HG02763 (cell line): Measurements from ENCODE around the gene SNAPC4.
"Not testable (repeated sequence)": the region's sequence is repeated elsewhere in the genome, so short reads cannot be mapped to it uniquely, and the experiment has no call there.

Experiments
- ATAC-seq: cut with Tn5 transposase; IDR thresholded peaks from one replicate; pipeline ENCODE4 v1.9.1; 2021; ENCODE audit warnings: mild to moderate bottlenecking, moderate library complexity; ENCODE audit not compliant: unreplicated experiment

SNAPC4 gene

GRCh38 chr9:136410500-136411287 lies 10.7 kb upstream of the SNAPC4 start, which contains the start of the genes ENTR1 and PMPCA:
Gene ENTR1 (minus strand): TSS chr9:136410614. CDS start chr9:136410397, 217 bp downstream.
Gene PMPCA (plus strand): TSS chr9:136410658. CDS start chr9:136410669, 11 bp downstream.
- peak; percentile 81 for ATAC-seq

GRCh38 chr9:136409557-136410455 lies 9.8 kb upstream of the SNAPC4 start:
- ATAC-seq = peak; percentile 10

- no peak for ATAC-seq
Measured at GRCh38 chr9:136407911-136408310, 7.9 kb upstream of the SNAPC4 start.

GRCh38 chr9:136407061-136407460 lies 7.1 kb upstream of the SNAPC4 start:
- ATAC-seq = not testable (repeated sequence)

- not testable (repeated sequence) for ATAC-seq
Measured at GRCh38 chr9:136405904-136406303, 5.9 kb upstream of the SNAPC4 start.

GRCh38 chr9:136405481-136405880 lies 5.5 kb upstream of the SNAPC4 start:
- no peak for ATAC-seq

GRCh38 chr9:136404801-136405136 lies 4.8 kb upstream of the SNAPC4 start:
- ATAC-seq = no peak

- ATAC-seq = no peak
Measured at GRCh38 chr9:136403915-136404800, 4.2 kb upstream of the SNAPC4 start.

GRCh38 chr9:136403538-136403914 lies 3.6 kb upstream of the SNAPC4 start:
- no peak for ATAC-seq

GRCh38 chr9:136402067-136402466 lies 2.1 kb upstream of the SNAPC4 start:
- ATAC-seq = no peak

GRCh38 chr9:136401173-136401922 lies 1.4 kb upstream of the SNAPC4 start:
- ATAC-seq = no peak

GRCh38 chr9:136399176-136400037 lies 563 bp downstream of the SNAPC4 start:
- peak; percentile 21 for ATAC-seq

- ATAC-seq = no peak
Measured at GRCh38 chr9:136398286-136398685, 1.7 kb downstream of the SNAPC4 start.

GRCh38 chr9:136397643-136398042 lies 2.3 kb downstream of the SNAPC4 start:
- no peak for ATAC-seq

- ATAC-seq = no peak
Measured at GRCh38 chr9:136396219-136396515, 3.8 kb downstream of the SNAPC4 start.

GRCh38 chr9:136395345-136396218 lies 4.4 kb downstream of the SNAPC4 start:
- ATAC-seq = no peak

- no peak for ATAC-seq
Measured at GRCh38 chr9:136395020-136395340, 5.0 kb downstream of the SNAPC4 start.

GRCh38 chr9:136394312-136395019 lies 5.5 kb downstream of the SNAPC4 start:
- ATAC-seq = no peak
